ENCODE data around the gene FAM76B.
A peak's percentile ranks its signal among the peaks of the same experiment; 100 is the strongest.

- TF ChIP-seq CTCF (optimal IDR thresholded peaks at IDR 0.05 in 1 of 3, IDR thresholded peaks at IDR 0.05 in 1 of 3, conservative IDR thresholded peaks at IDR 0.05 in 1 of 3; ENCODE audit: extremely low read depth in 1 of 3, insufficient read depth in 2 of 3, low read length in 3 of 3) = peak in 2 of 3 experiments; percentile 12 to 26
- TF ChIP-seq EZH2 (IDR thresholded peaks at IDR 0.05; ENCODE audit: low read length) = no peak
Observed at GRCh38 chr11:95788921-95789505, 569 bp downstream of the FAM76B start.

Data from keratinocyte (primary cell).